HUES6 (cell line): ENCODE results near the gene RAB8A.

Experiments
- H3K27ac ChIP-seq: 2 replicates; pipeline ENCODE4 v1.7.0; 2013; ENCODE audit warnings: low read depth, mild to moderate bottlenecking, low read length, inconsistent platforms
- H3K27me3 ChIP-seq: 2 replicates; pipeline ENCODE4 v1.6.1; 2013; ENCODE audit warnings: low read length; ENCODE audit not compliant: control insufficient read depth, insufficient read depth
- H3K36me3 ChIP-seq: 2 replicates; pipeline ENCODE4 v1.6.1; 2013; ENCODE audit warnings: low read length; ENCODE audit not compliant: control insufficient read depth, insufficient read depth
- H3K4me1 ChIP-seq: 2 replicates; pipeline ENCODE4 v1.6.1; 2013; ENCODE audit warnings: low read length; ENCODE audit not compliant: control insufficient read depth, insufficient read depth
- H3K4me3 ChIP-seq: 2 replicates; pipeline ENCODE4 v1.5.1; 2013; ENCODE audit warnings: low read depth, low read length
- H3K9ac ChIP-seq: one replicate; pipeline ENCODE4 v1.6.1; 2013; ENCODE audit warnings: mild to moderate bottlenecking, low read length
- H3K9me3 ChIP-seq: 2 replicates; pipeline ENCODE4 v1.6.1; 2013; ENCODE audit warnings: low read depth, low read length; ENCODE audit not compliant: control insufficient read depth, insufficient read depth

The RAB8A gene

GRCh38 chr19:16073481-16073880 lies 38.2 kb upstream of the RAB8A start:
- Histone ChIP-seq H3K27me3 (no peaks in the 10 kb centered on the region), H3K4me3 (no peak overlapping the region), H3K36me3 (peaks cover 9% of the 10 kb centered on the region; the same call in 1 of the 2 replicates), H3K4me1 (peaks cover 15% of the 10 kb centered on the region), H3K9ac (no peak overlapping the region), H3K9me3 (no peaks in the 10 kb centered on the region), H3K27ac (no peak overlapping the region)

GRCh38 chr19:16073988-16074387 lies 37.7 kb upstream of the RAB8A start:
- no peak overlapping the region for H3K4me3 ChIP-seq
- H3K27me3 ChIP-seq = no peaks in the 10 kb centered on the region
- peaks cover 13% of the 10 kb centered on the region; the same call in 1 of the 2 replicates for H3K36me3 ChIP-seq
- no peaks in the 10 kb centered on the region for H3K9me3 ChIP-seq
- peak overlapping the region; percentile 5; the same call in 1 of the 2 replicates for H3K27ac ChIP-seq
- H3K9ac ChIP-seq = no peak overlapping the region
- H3K4me1 ChIP-seq = peaks cover 18% of the 10 kb centered on the region

GRCh38 chr19:16074488-16075365 lies 37.0 kb upstream of the RAB8A start:
- Histone ChIP-seq H3K36me3 (peaks cover 17% of the 10 kb centered on the region; the same call in 1 of the 2 replicates), H3K9ac (peak overlapping the region; percentile 100), H3K4me3 (no peak overlapping the region), H3K27ac (peak overlapping the region; percentile 99; the same call in 1 of the 2 replicates), H3K9me3 (no peaks in the 10 kb centered on the region), H3K4me1 (peaks cover 23% of the 10 kb centered on the region), H3K27me3 (no peaks in the 10 kb centered on the region)

GRCh38 chr19:16075430-16076153 lies 36.1 kb upstream of the RAB8A start:
- peak overlapping the region; percentile 100 for H3K9ac ChIP-seq
- H3K4me3 ChIP-seq = peak overlapping the region; percentile 88
- peaks cover 27% of the 10 kb centered on the region for H3K4me1 ChIP-seq
- H3K27me3 ChIP-seq = no peaks in the 10 kb centered on the region
- no peaks in the 10 kb centered on the region for H3K9me3 ChIP-seq
- peak overlapping the region; percentile 99 for H3K27ac ChIP-seq
- H3K36me3 ChIP-seq = peaks cover 24% of the 10 kb centered on the region

GRCh38 chr19:16076154-16076957 lies 35.3 kb upstream of the RAB8A start, which contains the start of gene TPM4:
TPM4 (plus strand) TSS chr19:16076495; CDS start chr19:16076566, 71 bp downstream.
- H3K27ac ChIP-seq = peak within 1 kb of the TSS; percentile 99
- peaks cover 27% of the 10 kb centered on the region for H3K4me1 ChIP-seq
- H3K27me3 ChIP-seq = no peaks in the 10 kb centered on the region
- peak within 1 kb of the TSS; percentile 88 for H3K4me3 ChIP-seq
- H3K9me3 ChIP-seq = no peaks in the 10 kb centered on the region
- H3K9ac ChIP-seq = peak within 1 kb of the TSS; percentile 100
- H3K36me3 ChIP-seq = peaks cover 32% of the 10 kb centered on the region

- H3K36me3 ChIP-seq = peaks cover 39% of the 10 kb centered on the region
- peak overlapping the region; percentile 96 for H3K27ac ChIP-seq
- H3K4me3 ChIP-seq = peak overlapping the region; percentile 88
- H3K4me1 ChIP-seq = peaks cover 27% of the 10 kb centered on the region
- H3K9ac ChIP-seq = peak overlapping the region; percentile 100
- no peaks in the 10 kb centered on the region for H3K27me3 ChIP-seq
- H3K9me3 ChIP-seq = no peaks in the 10 kb centered on the region
Observed at GRCh38 chr19:16076958-16077611, 34.6 kb upstream of the RAB8A start.

- no peaks in the 10 kb centered on the region for H3K27me3 ChIP-seq
- peak overlapping the region; percentile 88 for H3K4me3 ChIP-seq
- H3K27ac ChIP-seq = peak overlapping the region; percentile 96
- peak overlapping the region; percentile 100 for H3K9ac ChIP-seq
- H3K4me1 ChIP-seq = peaks cover 27% of the 10 kb centered on the region
- H3K36me3 ChIP-seq = peaks cover 50% of the 10 kb centered on the region
- no peaks in the 10 kb centered on the region for H3K9me3 ChIP-seq
Observed at GRCh38 chr19:16077984-16078758, 33.5 kb upstream of the RAB8A start.

- Histone ChIP-seq H3K4me3 (peak overlapping the region; percentile 88), H3K27ac (peak overlapping the region; percentile 96), H3K9me3 (no peaks in the 10 kb centered on the region), H3K9ac (peak overlapping the region; percentile 100), H3K27me3 (no peaks in the 10 kb centered on the region), H3K4me1 (peaks cover 26% of the 10 kb centered on the region), H3K36me3 (peaks cover 59% of the 10 kb centered on the region)
Observed at GRCh38 chr19:16078759-16079707, 32.7 kb upstream of the RAB8A start.

GRCh38 chr19:16084067-16084685 lies 27.5 kb upstream of the RAB8A start:
- Histone ChIP-seq H3K27me3 (no peaks in the 10 kb centered on the region), H3K36me3 (peaks cover 95% of the 10 kb centered on the region), H3K4me3 (no peak overlapping the region), H3K27ac (no peak overlapping the region), H3K4me1 (peaks cover 7% of the 10 kb centered on the region), H3K9me3 (no peaks in the 10 kb centered on the region), H3K9ac (no peak overlapping the region)
